ENCODE data around the gene AIMP1. TPM values are rescaled to one million over a fixed set of nuclear protein-coding genes. Genes with fewer than 3 reads are reported as not detected.

AIMP1 gene
- total RNA-seq, 1 experiment from 2014 or later = 60.4 TPM

- intact Hi-C loops (cut with micrococcal nuclease; ENCODE audit: unreplicated experiment) = no loop called here
- no peak overlapping the region for H3K27ac Mint-ChIP-seq (ENCODE audit: unreplicated experiment)
- H3K4me3 Mint-ChIP-seq (ENCODE audit: low read depth, unreplicated experiment) = no peak overlapping the region
- DNase-seq = no peak
- no peaks in the 10 kb centered on the region for H3K9me3 Mint-ChIP-seq (ENCODE audit: low read depth, unreplicated experiment)
- CTCF ChIA-PET = no interaction called here
- no peaks in the 10 kb centered on the region for H3K27me3 Mint-ChIP-seq (ENCODE audit: unreplicated experiment)
- H3K36me3 Mint-ChIP-seq (ENCODE audit: insufficient read depth, unreplicated experiment) = no peaks in the 10 kb centered on the region
- H3K4me1 Mint-ChIP-seq (ENCODE audit: low read depth, unreplicated experiment) = peaks cover 15% of the 10 kb centered on the region
- BruUV-seq (replicated peaks) = no TSS peak
- TF ChIP-seq CTCF (IDR thresholded peaks at IDR 0.05; ENCODE audit: unreplicated experiment) = no peak
Observed at GRCh38 chr4:106362086-106362825, 45.9 kb downstream of the AIMP1 start.

GRCh38 chr4:106364282-106364681 is 47.9 kb downstream of the AIMP1 start:
- peaks cover 15% of the 10 kb centered on the region for H3K4me1 Mint-ChIP-seq (ENCODE audit: low read depth, unreplicated experiment)
- BruUV-seq (replicated peaks) = no TSS peak
- H3K9me3 Mint-ChIP-seq (ENCODE audit: low read depth, unreplicated experiment) = no peaks in the 10 kb centered on the region
- DNase-seq = no peak
- TF ChIP-seq CTCF (IDR thresholded peaks at IDR 0.05; ENCODE audit: unreplicated experiment) = no peak
- no peaks in the 10 kb centered on the region for H3K27me3 Mint-ChIP-seq (ENCODE audit: unreplicated experiment)
- CTCF ChIA-PET = no interaction called here
- intact Hi-C loops (cut with micrococcal nuclease; ENCODE audit: unreplicated experiment) = no loop called here
- no peak overlapping the region for H3K4me3 Mint-ChIP-seq (ENCODE audit: low read depth, unreplicated experiment)
- no peak overlapping the region for H3K27ac Mint-ChIP-seq (ENCODE audit: unreplicated experiment)
- no peaks in the 10 kb centered on the region for H3K36me3 Mint-ChIP-seq (ENCODE audit: insufficient read depth, unreplicated experiment)

GRCh38 chr4:106365613-106366012 is 49.3 kb downstream of the AIMP1 start:
- Mint-ChIP-seq H3K27me3 (ENCODE audit: unreplicated experiment) (no peaks in the 10 kb centered on the region), H3K9me3 (ENCODE audit: low read depth, unreplicated experiment) (no peaks in the 10 kb centered on the region), H3K36me3 (ENCODE audit: insufficient read depth, unreplicated experiment) (no peaks in the 10 kb centered on the region), H3K4me3 (ENCODE audit: low read depth, unreplicated experiment) (no peak overlapping the region), H3K27ac (ENCODE audit: unreplicated experiment) (no peak overlapping the region), H3K4me1 (ENCODE audit: low read depth, unreplicated experiment) (peaks cover 15% of the 10 kb centered on the region)
- intact Hi-C loops (cut with micrococcal nuclease; ENCODE audit: unreplicated experiment) = no loop called here
- TF ChIP-seq CTCF (IDR thresholded peaks at IDR 0.05; ENCODE audit: unreplicated experiment) = no peak
- CTCF ChIA-PET = interaction anchor here (0.5 to 1.0 kb wide), 4 partner anchors 36 to 137 kb away, joined by 3 to 4 read pairs (median 3); no protein-coding TSS in a partner anchor
- DNase-seq = no peak
- BruUV-seq (replicated peaks) = no TSS peak

GRCh38 chr4:106366026-106366425 is 49.7 kb downstream of the AIMP1 start:
- H3K9me3 Mint-ChIP-seq (ENCODE audit: low read depth, unreplicated experiment) = no peaks in the 10 kb centered on the region
- no TSS peak for BruUV-seq (replicated peaks)
- H3K4me1 Mint-ChIP-seq (ENCODE audit: low read depth, unreplicated experiment) = peaks cover 15% of the 10 kb centered on the region
- no peak overlapping the region for H3K4me3 Mint-ChIP-seq (ENCODE audit: low read depth, unreplicated experiment)
- H3K27ac Mint-ChIP-seq (ENCODE audit: unreplicated experiment) = no peak overlapping the region
- DNase-seq = no peak
- CTCF ChIA-PET = interaction anchor here (0.5 to 1.0 kb wide), 3 partner anchors 36 to 130 kb away, joined by 3 to 4 read pairs (median 3); no protein-coding TSS in a partner anchor
- no peaks in the 10 kb centered on the region for H3K27me3 Mint-ChIP-seq (ENCODE audit: unreplicated experiment)
- H3K36me3 Mint-ChIP-seq (ENCODE audit: insufficient read depth, unreplicated experiment) = no peaks in the 10 kb centered on the region
- no peak for TF ChIP-seq CTCF (IDR thresholded peaks at IDR 0.05; ENCODE audit: unreplicated experiment)
- intact Hi-C loops (cut with micrococcal nuclease; ENCODE audit: unreplicated experiment) = no loop called here

Measured in Calu3 (cell line).